Measurements from ENCODE around the gene CLK1. TPM values are rescaled to one million over a fixed set of nuclear protein-coding genes. Genes with fewer than 3 reads are reported as not detected.

The CLK1 gene
- total RNA-seq, 1 donor from 2014 or later = 184 TPM

GRCh38 chr2:200845669-200846325, 18.7 kb downstream of the CLK1 start:
- Histone ChIP-seq H3K9me3 (no peaks in the 10 kb centered on the region), H3K4me1 (no peaks in the 10 kb centered on the region), H3K27me3 (no peaks in the 10 kb centered on the region), H3K36me3 (peaks cover 0 to 4% of the 10 kb centered on the region in 2 donors), H3K4me3 (no peak overlapping the region), H3K27ac (no peak overlapping the region)
- DNase-seq (ENCODE audit: extremely low spot score in 2 of 2) = no peak
- no peak for TF ChIP-seq CTCF (IDR thresholded peaks at IDR 0.05)
- TF ChIP-seq POLR2AphosphoS5 (IDR thresholded peaks at IDR 0.05; ENCODE audit: insufficient read depth in 1 of 2, low read depth in 1 of 2) = no peak
- TF ChIP-seq POLR2A (IDR thresholded peaks at IDR 0.05) = no peak
- intact Hi-C loops (cut with DNase I) = no loop called here

DNA sequence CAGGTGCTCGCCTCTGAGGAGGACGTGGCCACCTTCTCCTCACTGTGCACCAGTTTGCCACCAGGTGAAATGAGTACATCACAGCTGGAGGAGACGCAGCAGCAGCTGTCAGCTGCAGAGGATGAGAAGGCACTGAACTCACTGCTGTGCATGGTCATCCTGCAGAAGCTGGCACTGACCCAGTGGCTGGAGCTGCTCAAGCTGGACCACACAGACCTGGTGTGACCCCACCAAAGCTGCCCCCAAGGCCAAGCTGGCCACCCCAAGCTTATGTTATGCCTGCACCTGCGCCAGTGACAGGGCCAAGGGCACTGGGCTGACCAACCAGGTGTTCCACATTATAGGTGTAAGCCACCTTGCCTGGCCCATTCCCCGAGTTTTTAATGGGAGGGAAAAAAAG, 19.3 kb downstream of the CLK1 start:
- Histone ChIP-seq H3K36me3 (no peaks in the 10 kb centered on the region), H3K9me3 (no peaks in the 10 kb centered on the region), H3K4me1 (no peaks in the 10 kb centered on the region), H3K27ac (no peak overlapping the region), H3K27me3 (no peaks in the 10 kb centered on the region), H3K4me3 (no peak overlapping the region)
- no peak for TF ChIP-seq POLR2A (IDR thresholded peaks at IDR 0.05)
- TF ChIP-seq POLR2AphosphoS5 (IDR thresholded peaks at IDR 0.05; ENCODE audit: insufficient read depth in 1 of 2, low read depth in 1 of 2) = no peak
- TF ChIP-seq CTCF (IDR thresholded peaks at IDR 0.05) = no peak
- no peak for DNase-seq (ENCODE audit: extremely low spot score in 2 of 2)
- intact Hi-C loops (cut with DNase I) = no loop called here

DNA sequence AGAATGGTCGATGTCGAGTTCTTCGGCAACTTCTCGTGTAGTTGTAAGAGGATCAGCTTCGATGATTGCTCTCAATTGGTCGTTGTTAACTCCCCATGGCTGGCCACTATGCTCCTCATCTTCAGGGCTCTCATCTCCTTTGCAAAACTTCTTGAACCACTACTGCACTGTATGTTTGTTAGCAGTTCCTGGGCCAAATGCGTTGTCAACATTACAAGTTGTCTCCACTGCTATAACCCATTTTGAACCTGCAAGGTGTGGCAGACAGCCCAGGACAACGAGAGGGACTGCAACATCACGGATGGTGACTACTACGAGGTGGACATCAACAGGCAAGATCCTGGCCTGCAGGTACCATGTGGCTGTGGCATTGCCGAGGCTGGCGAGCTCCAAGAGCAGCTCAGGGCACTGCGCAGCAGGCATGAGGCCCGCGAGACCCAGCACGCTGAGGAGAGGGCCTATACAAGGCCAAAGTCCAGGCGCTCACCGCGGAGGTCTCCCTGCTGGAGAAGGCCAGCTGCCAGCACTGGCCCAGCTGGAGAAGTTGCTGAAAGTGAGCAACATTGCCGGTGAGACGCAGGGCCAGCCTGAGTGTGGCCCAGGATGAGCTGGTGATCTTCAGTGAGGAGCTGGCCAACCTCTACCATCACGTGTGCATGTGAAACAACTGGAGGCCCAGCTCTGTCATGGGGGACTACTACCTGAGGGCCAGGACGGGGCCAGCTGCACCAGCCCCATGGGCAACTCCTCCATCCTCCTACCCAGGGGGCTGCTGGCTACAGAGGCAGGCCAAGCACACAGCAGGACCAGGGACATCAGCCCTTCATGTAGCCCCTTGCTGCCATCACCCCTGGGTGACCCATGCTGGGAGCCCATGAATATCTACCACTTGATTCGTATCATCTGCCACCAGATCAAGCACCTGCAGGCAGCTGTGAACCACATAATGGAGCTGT, 20.2 kb downstream of the CLK1 start:
- Histone ChIP-seq H3K27me3 (no peaks in the 10 kb centered on the region), H3K36me3 (no peaks in the 10 kb centered on the region)
- intact Hi-C loops (cut with DNase I) = no loop called here

GRCh38 chr2:200839513-200839912, 24.9 kb downstream of the CLK1 start:
- Histone ChIP-seq H3K9me3 (no peaks in the 10 kb centered on the region), H3K4me3 (no peak overlapping the region), H3K36me3 (no peaks in the 10 kb centered on the region), H3K4me1 (no peaks in the 10 kb centered on the region), H3K27me3 (no peaks in the 10 kb centered on the region), H3K27ac (no peak overlapping the region)
- TF ChIP-seq POLR2A (IDR thresholded peaks at IDR 0.05) (no peak), POLR2AphosphoS5 (IDR thresholded peaks at IDR 0.05; ENCODE audit: insufficient read depth in 1 of 2, low read depth in 1 of 2) (no peak), CTCF (IDR thresholded peaks at IDR 0.05) (no peak)
- intact Hi-C loops (cut with DNase I) = no loop called here
- DNase-seq (ENCODE audit: extremely low spot score in 2 of 2) = no peak

More for the DNA sequence above, 20.2 kb downstream of the CLK1 start:
- Histone ChIP-seq H3K4me3 (no peak overlapping the region), H3K27ac (no peak overlapping the region), H3K4me1 (no peaks in the 10 kb centered on the region), H3K9me3 (no peaks in the 10 kb centered on the region)
- no peak for TF ChIP-seq CTCF (IDR thresholded peaks at IDR 0.05)
- TF ChIP-seq POLR2A (IDR thresholded peaks at IDR 0.05) = no peak
- TF ChIP-seq POLR2AphosphoS5 (IDR thresholded peaks at IDR 0.05; ENCODE audit: insufficient read depth in 1 of 2, low read depth in 1 of 2) = no peak
- no peak for DNase-seq (ENCODE audit: extremely low spot score in 2 of 2)
